Measurements from ENCODE around the gene TTL.
"Not testable (repeated sequence)": the region's sequence is repeated elsewhere in the genome, so short reads cannot be mapped to it uniquely, and the experiment has no call there.

The TTL gene

GRCh38 chr2:112524276-112524675, 42.3 kb downstream of the TTL start:
- not testable (repeated sequence) for DNase-seq

GRCh38 chr2:112528541-112528940, 46.6 kb downstream of the TTL start:
- DNase-seq, result no peak

- no peak for DNase-seq
These were observed 47.8 kb downstream of the TTL start for GRCh38 chr2:112529757-112530156.

GRCh38 chr2:112530728-112531127, 48.8 kb downstream of the TTL start:
- DNase-seq, result no peak

GRCh38 chr2:112534826-112535225, 52.9 kb downstream of the TTL start:
- no peak for DNase-seq

- DNase-seq, result not testable (repeated sequence)
These were observed 54.7 kb downstream of the TTL start for GRCh38 chr2:112536665-112537064.

- no peak for DNase-seq
These were observed 57.4 kb downstream of the TTL start for GRCh38 chr2:112539306-112539705.

- no peak for DNase-seq
These were observed 59.0 kb downstream of the TTL start for GRCh38 chr2:112540906-112541305.

GRCh38 chr2:112541315-112542122, 59.6 kb downstream of the TTL start:
- no peak for DNase-seq

- peak; percentile 69 for DNase-seq
These were observed 60.4 kb downstream of the TTL start, which contains the start of gene POLR1B for GRCh38 chr2:112542123-112542983. Gene POLR1B (plus strand): TSS chr2:112542465. CDS start chr2:112542495, 30 bp downstream.

GRCh38 chr2:112542984-112543661, 61.2 kb downstream of the TTL start:
- no peak for DNase-seq

- no peak for DNase-seq
These were observed 65.4 kb downstream of the TTL start for GRCh38 chr2:112547333-112547732.

GRCh38 chr2:112548980-112549379, 67.0 kb downstream of the TTL start:
- DNase-seq, result no peak

- no peak for DNase-seq
These were observed 84.1 kb downstream of the TTL start for GRCh38 chr2:112566104-112566503.

GRCh38 chr2:112566508-112566907, 84.6 kb downstream of the TTL start:
- DNase-seq, result not testable (repeated sequence)

- DNase-seq, result no peak
These were observed 90.0 kb downstream of the TTL start for GRCh38 chr2:112572005-112572404.

- no peak for DNase-seq
These were observed 95.8 kb downstream of the TTL start for GRCh38 chr2:112577756-112578155.

GRCh38 chr2:112579241-112579640, 97.3 kb downstream of the TTL start:
- no peak for DNase-seq

- DNase-seq, result no peak
These were observed 98.1 kb downstream of the TTL start for GRCh38 chr2:112580084-112580483.

- no peak for DNase-seq
These were observed 100.4 kb downstream of the TTL start for GRCh38 chr2:112582314-112582746.

GRCh38 chr2:112583497-112584133, 101.7 kb downstream of the TTL start:
- DNase-seq, result no peak

- peak; percentile 91 for DNase-seq
These were observed 102.4 kb downstream of the TTL start, which contains the start of gene CHCHD5 for GRCh38 chr2:112584134-112584890. Gene CHCHD5 (plus strand): TSS chr2:112584609. CDS start chr2:112584648, 39 bp downstream.
